ENCODE measurements around the gene FAM120AOS.

DNA sequence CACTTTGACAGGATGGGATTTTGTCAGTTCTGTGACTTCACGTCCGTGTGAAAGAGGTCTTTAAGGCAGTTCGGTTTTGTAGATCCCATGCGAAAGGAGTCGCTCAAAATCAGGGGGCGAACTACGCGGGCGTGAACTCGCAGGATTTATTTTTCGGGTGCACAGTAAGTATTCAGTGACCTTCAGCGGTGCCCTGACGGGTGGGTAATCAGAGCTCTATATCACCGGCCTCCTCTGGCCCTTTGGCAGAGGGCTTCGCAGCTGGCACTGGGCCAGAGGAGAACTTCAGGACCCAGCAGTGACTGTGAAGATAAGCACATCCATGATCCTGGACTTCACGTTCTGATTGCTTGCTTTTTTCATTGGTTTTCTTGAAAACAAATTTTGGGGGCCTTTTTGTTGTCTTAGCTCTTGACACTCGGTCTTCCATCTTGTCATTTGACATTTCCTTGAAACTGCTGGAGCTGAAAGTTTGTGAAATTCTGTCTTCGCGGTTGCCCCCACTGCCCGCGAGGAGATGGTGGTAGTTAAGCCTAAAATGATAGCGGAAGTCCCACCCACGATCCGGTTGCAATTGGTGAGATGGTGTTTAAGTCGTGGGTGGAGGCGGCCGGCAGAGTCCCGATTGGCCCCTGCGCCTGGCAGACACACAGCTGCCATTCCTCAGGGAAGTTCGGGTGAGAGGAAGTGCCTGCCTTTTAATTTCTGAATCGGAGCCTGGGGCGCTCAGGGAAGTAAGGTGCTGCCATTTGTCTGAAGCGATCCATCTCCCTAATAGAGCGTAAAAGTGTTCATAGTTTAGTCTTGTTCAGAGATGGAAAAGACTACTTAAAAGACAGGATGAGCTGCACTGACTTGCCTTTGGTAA is at the start of gene FAM120AOS:
- TF ChIP-seq, protein P1, sequence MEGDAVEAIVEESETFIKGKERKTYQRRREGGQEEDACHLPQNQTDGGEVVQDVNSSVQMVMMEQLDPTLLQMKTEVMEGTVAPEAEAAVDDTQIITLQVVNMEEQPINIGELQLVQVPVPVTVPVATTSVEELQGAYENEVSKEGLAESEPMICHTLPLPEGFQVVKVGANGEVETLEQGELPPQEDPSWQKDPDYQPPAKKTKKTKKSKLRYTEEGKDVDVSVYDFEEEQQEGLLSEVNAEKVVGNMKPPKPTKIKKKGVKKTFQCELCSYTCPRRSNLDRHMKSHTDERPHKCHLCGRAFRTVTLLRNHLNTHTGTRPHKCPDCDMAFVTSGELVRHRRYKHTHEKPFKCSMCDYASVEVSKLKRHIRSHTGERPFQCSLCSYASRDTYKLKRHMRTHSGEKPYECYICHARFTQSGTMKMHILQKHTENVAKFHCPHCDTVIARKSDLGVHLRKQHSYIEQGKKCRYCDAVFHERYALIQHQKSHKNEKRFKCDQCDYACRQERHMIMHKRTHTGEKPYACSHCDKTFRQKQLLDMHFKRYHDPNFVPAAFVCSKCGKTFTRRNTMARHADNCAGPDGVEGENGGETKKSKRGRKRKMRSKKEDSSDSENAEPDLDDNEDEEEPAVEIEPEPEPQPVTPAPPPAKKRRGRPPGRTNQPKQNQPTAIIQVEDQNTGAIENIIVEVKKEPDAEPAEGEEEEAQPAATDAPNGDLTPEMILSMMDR (IDR thresholded peaks at IDR 0.05; ENCODE audit: low read depth, low read length, poor library complexity, severe bottlenecking), result no peak
- TF ChIP-seq EZH2phosphoT487 (IDR thresholded peaks at IDR 0.05; ENCODE audit: borderline replicate concordance, low read length), result no peak
